ENCODE results near the gene TRIM52. TPM values are rescaled to one million over a fixed set of nuclear protein-coding genes. Genes with fewer than 3 reads are reported as not detected.

The TRIM52 gene
- total and polyA plus RNA-seq, 9 of the 15 experiments (the other 6 are each of a cell fraction or from before 2014, with no cell fraction given), result 3.3 to 21.9 (median 13.5) TPM

DNA sequence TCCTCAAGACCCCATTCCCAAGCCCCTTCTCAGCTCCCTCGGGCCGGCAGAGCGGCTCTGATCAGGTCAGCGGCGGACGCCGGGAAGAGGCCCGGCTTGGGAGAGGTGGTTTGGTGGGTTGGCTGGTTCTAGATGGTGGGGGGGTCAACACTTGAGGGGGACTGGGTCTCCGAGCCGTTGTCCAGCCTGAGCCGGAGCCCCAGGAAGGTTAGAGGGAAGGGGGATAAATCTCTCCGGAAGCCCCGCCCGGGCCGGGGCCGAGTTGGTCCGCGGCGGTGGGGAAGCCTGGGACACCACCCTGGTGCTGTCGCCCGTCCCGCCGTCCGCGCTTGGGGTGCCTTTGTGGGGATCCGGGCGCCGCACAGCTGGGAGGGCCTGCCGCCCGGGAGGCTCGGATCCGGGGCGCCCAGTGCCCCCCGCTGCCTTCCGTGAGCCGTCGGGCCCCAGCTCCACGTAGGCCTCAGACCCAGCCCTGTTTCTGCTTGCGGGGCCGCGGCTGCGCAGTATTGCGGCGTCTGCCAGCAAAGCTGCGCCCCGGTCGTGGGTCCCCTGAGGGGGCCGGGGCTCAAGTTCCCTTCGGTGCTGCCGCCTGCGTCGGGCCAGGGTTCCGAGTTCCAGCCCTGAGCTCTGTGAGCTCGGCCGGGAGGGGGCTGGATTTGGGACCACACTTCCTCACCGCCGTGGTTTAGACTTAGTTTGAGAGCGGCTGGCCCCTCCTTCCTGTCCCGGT, 542 bp upstream of the TRIM52 start (continued):
- TF ChIP-seq TEAD4 (IDR thresholded peaks at IDR 0.05; ENCODE audit: low read length) (no peak; the same call in 1 of the 2 replicates), TEAD4 (CRISPR knock-in tag; IDR thresholded peaks at IDR 0.05; ENCODE audit: borderline replicate concordance) (peak; percentile 75; the same call in 1 of the 2 replicates), CXXC5 (CRISPR knock-in tag; IDR thresholded peaks at IDR 0.05) (0 out of 2 replicates have a peak, but pooled peaks have one; percentile 25), CBFB (CRISPR knock-in tag; IDR thresholded peaks at IDR 0.05) (no peak), PHF8 (IDR thresholded peaks at IDR 0.05; ENCODE audit: borderline replicate concordance, low read length) (peak; percentile 78), POLR3A (IDR thresholded peaks at IDR 0.05; ENCODE audit: borderline replicate concordance, extremely low read depth, insufficient read depth, insufficient read length) (no peak), TEAD1 (CRISPR knock-in tag; IDR thresholded peaks at IDR 0.05) (peak in 1 of 2 experiments; percentile 74; a peak in 2 of 4 replicates), GABPA (tag; conservative IDR thresholded peaks at IDR 0.05; ENCODE audit: low read depth) (peak; percentile 72), RB1 (IDR thresholded peaks at IDR 0.05; ENCODE audit: low read depth) (peak; percentile 34; the same call in 1 of the 2 replicates), HDAC6 (IDR thresholded peaks at IDR 0.05; ENCODE audit: low read depth, low read length) (no peak), HDAC8 (tag; IDR thresholded peaks at IDR 0.05) (no peak), CCNT2 (IDR thresholded peaks at IDR 0.05; ENCODE audit: borderline replicate concordance, extremely low read depth, insufficient read length, low read depth, low read length) (peak; percentile 20), TOE1 (IDR thresholded peaks at IDR 0.05; ENCODE audit: borderline replicate concordance) (no peak), TOE1 (CRISPR knock-in tag; IDR thresholded peaks at IDR 0.05; ENCODE audit: borderline replicate concordance, low read depth) (0 out of 2 replicates have a peak, but pooled peaks have one; percentile 37), RAD51 (IDR thresholded peaks at IDR 0.05; ENCODE audit: borderline replicate concordance, low read depth) (no peak), GTF2A2 (tag; IDR thresholded peaks at IDR 0.05) (peak; percentile 45; the same call in 1 of the 2 replicates), SMAD1 (IDR thresholded peaks at IDR 0.05; ENCODE audit: low read depth, low read length, partially characterized antibody) (no peak), MCM3 (IDR thresholded peaks at IDR 0.05) (no peak), NCOA2 (IDR thresholded peaks at IDR 0.05; ENCODE audit: partially characterized antibody in 2 of 2) (no peak)
- TF ChIP-seq, protein P1, sequence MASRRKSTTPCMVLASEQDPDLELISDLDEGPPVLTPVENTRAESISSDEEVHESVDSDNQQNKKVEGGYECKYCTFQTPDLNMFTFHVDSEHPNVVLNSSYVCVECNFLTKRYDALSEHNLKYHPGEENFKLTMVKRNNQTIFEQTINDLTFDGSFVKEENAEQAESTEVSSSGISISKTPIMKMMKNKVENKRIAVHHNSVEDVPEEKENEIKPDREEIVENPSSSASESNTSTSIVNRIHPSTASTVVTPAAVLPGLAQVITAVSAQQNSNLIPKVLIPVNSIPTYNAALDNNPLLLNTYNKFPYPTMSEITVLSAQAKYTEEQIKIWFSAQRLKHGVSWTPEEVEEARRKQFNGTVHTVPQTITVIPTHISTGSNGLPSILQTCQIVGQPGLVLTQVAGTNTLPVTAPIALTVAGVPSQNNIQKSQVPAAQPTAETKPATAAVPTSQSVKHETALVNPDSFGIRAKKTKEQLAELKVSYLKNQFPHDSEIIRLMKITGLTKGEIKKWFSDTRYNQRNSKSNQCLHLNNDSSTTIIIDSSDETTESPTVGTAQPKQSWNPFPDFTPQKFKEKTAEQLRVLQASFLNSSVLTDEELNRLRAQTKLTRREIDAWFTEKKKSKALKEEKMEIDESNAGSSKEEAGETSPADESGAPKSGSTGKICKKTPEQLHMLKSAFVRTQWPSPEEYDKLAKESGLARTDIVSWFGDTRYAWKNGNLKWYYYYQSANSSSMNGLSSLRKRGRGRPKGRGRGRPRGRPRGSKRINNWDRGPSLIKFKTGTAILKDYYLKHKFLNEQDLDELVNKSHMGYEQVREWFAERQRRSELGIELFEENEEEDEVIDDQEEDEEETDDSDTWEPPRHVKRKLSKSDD (conservative IDR thresholded peaks at IDR 0.05; ENCODE audit: low read length), result no peak
- TF ChIP-seq, protein P2, sequence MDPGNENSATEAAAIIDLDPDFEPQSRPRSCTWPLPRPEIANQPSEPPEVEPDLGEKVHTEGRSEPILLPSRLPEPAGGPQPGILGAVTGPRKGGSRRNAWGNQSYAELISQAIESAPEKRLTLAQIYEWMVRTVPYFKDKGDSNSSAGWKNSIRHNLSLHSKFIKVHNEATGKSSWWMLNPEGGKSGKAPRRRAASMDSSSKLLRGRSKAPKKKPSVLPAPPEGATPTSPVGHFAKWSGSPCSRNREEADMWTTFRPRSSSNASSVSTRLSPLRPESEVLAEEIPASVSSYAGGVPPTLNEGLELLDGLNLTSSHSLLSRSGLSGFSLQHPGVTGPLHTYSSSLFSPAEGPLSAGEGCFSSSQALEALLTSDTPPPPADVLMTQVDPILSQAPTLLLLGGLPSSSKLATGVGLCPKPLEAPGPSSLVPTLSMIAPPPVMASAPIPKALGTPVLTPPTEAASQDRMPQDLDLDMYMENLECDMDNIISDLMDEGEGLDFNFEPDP (CRISPR knock-in tag; IDR thresholded peaks at IDR 0.05), result no peak
- TF ChIP-seq, protein P3, sequence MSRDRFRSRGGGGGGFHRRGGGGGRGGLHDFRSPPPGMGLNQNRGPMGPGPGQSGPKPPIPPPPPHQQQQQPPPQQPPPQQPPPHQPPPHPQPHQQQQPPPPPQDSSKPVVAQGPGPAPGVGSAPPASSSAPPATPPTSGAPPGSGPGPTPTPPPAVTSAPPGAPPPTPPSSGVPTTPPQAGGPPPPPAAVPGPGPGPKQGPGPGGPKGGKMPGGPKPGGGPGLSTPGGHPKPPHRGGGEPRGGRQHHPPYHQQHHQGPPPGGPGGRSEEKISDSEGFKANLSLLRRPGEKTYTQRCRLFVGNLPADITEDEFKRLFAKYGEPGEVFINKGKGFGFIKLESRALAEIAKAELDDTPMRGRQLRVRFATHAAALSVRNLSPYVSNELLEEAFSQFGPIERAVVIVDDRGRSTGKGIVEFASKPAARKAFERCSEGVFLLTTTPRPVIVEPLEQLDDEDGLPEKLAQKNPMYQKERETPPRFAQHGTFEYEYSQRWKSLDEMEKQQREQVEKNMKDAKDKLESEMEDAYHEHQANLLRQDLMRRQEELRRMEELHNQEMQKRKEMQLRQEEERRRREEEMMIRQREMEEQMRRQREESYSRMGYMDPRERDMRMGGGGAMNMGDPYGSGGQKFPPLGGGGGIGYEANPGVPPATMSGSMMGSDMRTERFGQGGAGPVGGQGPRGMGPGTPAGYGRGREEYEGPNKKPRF (IDR thresholded peaks at IDR 0.05; ENCODE audit: low read depth, low read length), result no peak
